Calu3 (cell line): ENCODE results near the gene TAF1B. TPM values are rescaled to one million over a fixed set of nuclear protein-coding genes. Genes with fewer than 3 reads are reported as not detected.
"Not testable (repeated sequence)": the region's sequence is repeated elsewhere in the genome, so short reads cannot be mapped to it uniquely, and the experiment has no call there.

ENCODE experiments used
- BruUV-seq: library from RNA; stranded (reverse); fragments of 400-500 nt; replicated peaks from 2 replicates; lab custom pipeline; 2021; lab: Mats Ljungman, UMichigan
- CTCF ChIA-PET: fragments of 300-600 bp; sonication (Branson Sonifier 250); formaldehyde crosslinking; loops from one replicate; lab custom pipeline; 2022; ENCODE audit warnings: antibody characterized with exemption; lab: Charles Lee
- DNase-seq: peaks from one replicate; pipeline ENCODE4 v3.0.0; 2022
- H3K27ac Mint-ChIP-seq: one replicate; pipeline ENCODE4 v1.8.0; 2022; ENCODE audit warnings: mixed read lengths; ENCODE audit not compliant: unreplicated experiment
- H3K27me3 Mint-ChIP-seq: one replicate; pipeline ENCODE4 v1.8.0; 2022; ENCODE audit warnings: mixed read lengths; ENCODE audit not compliant: unreplicated experiment
- H3K36me3 Mint-ChIP-seq: one replicate; pipeline ENCODE4 v1.8.0; 2022; ENCODE audit warnings: mild to moderate bottlenecking, moderate library complexity, mixed read lengths; ENCODE audit not compliant: insufficient read depth, unreplicated experiment
- H3K4me1 Mint-ChIP-seq: one replicate; pipeline ENCODE4 v1.8.0; 2022; ENCODE audit warnings: mild to moderate bottlenecking, low read depth, mixed read lengths; ENCODE audit not compliant: unreplicated experiment
- H3K4me3 Mint-ChIP-seq: one replicate; pipeline ENCODE4 v1.8.0; 2022; ENCODE audit warnings: mild to moderate bottlenecking, low read depth, moderate library complexity, mixed read lengths; ENCODE audit not compliant: unreplicated experiment
- H3K9me3 Mint-ChIP-seq: one replicate; pipeline ENCODE4 v1.8.0; 2022; ENCODE audit warnings: low read depth, mixed read lengths; ENCODE audit not compliant: unreplicated experiment
- intact Hi-C: fragments of 100-400 bp; cut with micrococcal nuclease; formaldehyde crosslinking; loops from one replicate; pipeline ENCODE4 v1.10.0; 2022; ENCODE audit not compliant: unreplicated experiment
- total RNA-seq: library from RNA; stranded (reverse); gene quantifications from 2 replicates; pipeline ENCODE4 v1.2.3, GENCODE V29; 2022
- TF ChIP-seq, protein P1 (sequence below): fragments of 200-600 bp; IDR thresholded peaks from one replicate; pipeline ENCODE4 v1.8.0; 2022; ENCODE audit warnings: antibody characterized with exemption; ENCODE audit not compliant: unreplicated experiment

The TAF1B gene
- total RNA-seq, 1 experiment from 2014 or later, result 23.0 TPM

GRCh38 chr2:9831670-9832069, 11.6 kb upstream of the TAF1B start:
- TF ChIP-seq, protein P1, sequence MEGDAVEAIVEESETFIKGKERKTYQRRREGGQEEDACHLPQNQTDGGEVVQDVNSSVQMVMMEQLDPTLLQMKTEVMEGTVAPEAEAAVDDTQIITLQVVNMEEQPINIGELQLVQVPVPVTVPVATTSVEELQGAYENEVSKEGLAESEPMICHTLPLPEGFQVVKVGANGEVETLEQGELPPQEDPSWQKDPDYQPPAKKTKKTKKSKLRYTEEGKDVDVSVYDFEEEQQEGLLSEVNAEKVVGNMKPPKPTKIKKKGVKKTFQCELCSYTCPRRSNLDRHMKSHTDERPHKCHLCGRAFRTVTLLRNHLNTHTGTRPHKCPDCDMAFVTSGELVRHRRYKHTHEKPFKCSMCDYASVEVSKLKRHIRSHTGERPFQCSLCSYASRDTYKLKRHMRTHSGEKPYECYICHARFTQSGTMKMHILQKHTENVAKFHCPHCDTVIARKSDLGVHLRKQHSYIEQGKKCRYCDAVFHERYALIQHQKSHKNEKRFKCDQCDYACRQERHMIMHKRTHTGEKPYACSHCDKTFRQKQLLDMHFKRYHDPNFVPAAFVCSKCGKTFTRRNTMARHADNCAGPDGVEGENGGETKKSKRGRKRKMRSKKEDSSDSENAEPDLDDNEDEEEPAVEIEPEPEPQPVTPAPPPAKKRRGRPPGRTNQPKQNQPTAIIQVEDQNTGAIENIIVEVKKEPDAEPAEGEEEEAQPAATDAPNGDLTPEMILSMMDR, result no peak
- BruUV-seq, result no TSS peak
- Mint-ChIP-seq H3K27me3 (no peaks in the 10 kb centered on the region), H3K4me3 (no peak overlapping the region), H3K4me1 (peaks cover 32% of the 10 kb centered on the region), H3K36me3 (peaks cover 5% of the 10 kb centered on the region), H3K9me3 (no peaks in the 10 kb centered on the region), H3K27ac (no peak overlapping the region)
- CTCF ChIA-PET, result interaction anchor here (0.6 kb wide), 1 partner anchor 87 kb away, joined by 3 read pairs; no protein-coding TSS in a partner anchor
- no peak for DNase-seq
- intact Hi-C loops, result no loop called here

GRCh38 chr2:9832586-9832985, 10.7 kb upstream of the TAF1B start:
- H3K27ac Mint-ChIP-seq, result no peak overlapping the region
- no peak for DNase-seq
- intact Hi-C loops, result no loop called here
- peaks cover 32% of the 10 kb centered on the region for H3K4me1 Mint-ChIP-seq
- no peaks in the 10 kb centered on the region for H3K9me3 Mint-ChIP-seq
- H3K27me3 Mint-ChIP-seq, result no peaks in the 10 kb centered on the region
- TF ChIP-seq, protein P1, result no peak
- peaks cover 5% of the 10 kb centered on the region for H3K36me3 Mint-ChIP-seq
- CTCF ChIA-PET, result no interaction called here
- H3K4me3 Mint-ChIP-seq, result no peak overlapping the region
- BruUV-seq, result no TSS peak

- intact Hi-C loops, H3K4me3 Mint-ChIP-seq, H3K36me3 Mint-ChIP-seq, H3K9me3 Mint-ChIP-seq, DNase-seq, BruUV-seq, CTCF ChIA-PET, H3K27me3 Mint-ChIP-seq, H3K27ac Mint-ChIP-seq: not testable (repeated sequence)
- peaks cover 23% of the 10 kb centered on the region for H3K4me1 Mint-ChIP-seq
Observed at GRCh38 chr2:9835068-9835467, 8.2 kb upstream of the TAF1B start.

DNA sequence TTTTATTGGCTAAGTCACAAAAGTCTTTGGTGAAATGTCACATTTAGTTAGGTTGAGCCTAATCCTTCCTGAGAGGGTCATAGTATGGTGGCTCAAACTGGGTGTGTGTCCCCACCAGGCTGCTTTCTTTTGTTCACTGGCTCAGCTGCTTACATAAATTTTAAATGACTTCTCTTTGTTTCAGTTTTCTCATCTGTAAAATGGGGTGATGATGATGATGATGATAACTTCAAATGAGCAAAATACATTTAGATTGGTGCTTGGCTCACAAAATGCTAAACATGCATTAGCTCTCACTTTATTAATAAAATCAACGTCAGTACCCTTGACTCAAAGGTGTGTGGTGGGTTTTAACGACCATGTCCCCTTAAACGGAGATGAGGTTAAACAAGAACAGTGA, 7.2 kb upstream of the TAF1B start:
- H3K36me3 Mint-ChIP-seq, result no peaks in the 10 kb centered on the region
- no TSS peak for BruUV-seq
- H3K27me3 Mint-ChIP-seq, result no peaks in the 10 kb centered on the region
- no peak overlapping the region for H3K27ac Mint-ChIP-seq
- CTCF ChIA-PET, result interaction anchor here (1.0 kb wide), 1 partner anchor 22 kb away, joined by 3 read pairs; no protein-coding TSS in a partner anchor
- no peaks in the 10 kb centered on the region for H3K9me3 Mint-ChIP-seq
- no peak for DNase-seq
- H3K4me1 Mint-ChIP-seq, result peaks cover 19% of the 10 kb centered on the region
- TF ChIP-seq, protein P1, result no peak
- intact Hi-C loops, result no loop called here
- H3K4me3 Mint-ChIP-seq, result no peak overlapping the region

DNA sequence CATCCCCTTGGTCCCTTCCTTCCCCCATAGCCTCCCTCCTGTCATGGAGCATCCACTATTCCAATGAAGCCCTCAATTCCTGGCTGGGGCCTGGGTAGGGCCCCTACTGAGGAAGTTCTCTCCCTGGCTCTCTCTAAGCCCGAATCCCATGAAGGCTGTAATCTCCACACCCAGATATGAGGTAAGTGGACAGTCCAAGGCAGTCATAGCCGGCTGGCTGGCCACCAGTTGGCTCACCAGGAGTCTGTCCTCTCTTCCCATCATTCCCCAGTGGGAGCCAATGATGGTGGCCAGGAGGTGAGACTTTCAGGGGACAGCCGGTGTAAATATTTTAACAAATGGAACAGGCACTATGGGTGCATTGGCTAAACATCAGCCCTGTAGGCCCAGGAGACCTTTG, 6.8 kb upstream of the TAF1B start:
- H3K4me1 Mint-ChIP-seq, result peaks cover 14% of the 10 kb centered on the region
- no peaks in the 10 kb centered on the region for H3K27me3 Mint-ChIP-seq
- DNase-seq, result no peak
- intact Hi-C loops, result no loop called here
- TF ChIP-seq, protein P1, result no peak
- H3K4me3 Mint-ChIP-seq, result no peak overlapping the region
- CTCF ChIA-PET, result interaction anchor here (0.5 to 1.0 kb wide), 3 partner anchors 23 to 943 kb away, joined by 3 read pairs; no protein-coding TSS in a partner anchor
- no TSS peak for BruUV-seq
- H3K27ac Mint-ChIP-seq, result no peak overlapping the region
- no peaks in the 10 kb centered on the region for H3K36me3 Mint-ChIP-seq
- H3K9me3 Mint-ChIP-seq, result no peaks in the 10 kb centered on the region
